Neutrophil (primary cell): ENCODE results near the gene MLXIPL.

ENCODE experiments used
- H3K27ac ChIP-seq: fragments of 200-600 bp; sonication (generic); 2 replicates; pipeline ENCODE4 v1.5.1; 2016; ENCODE audit warnings: mild to moderate bottlenecking, moderate library complexity
- H3K27me3 ChIP-seq: fragments of 200-600 bp; sonication (generic); 2 replicates; pipeline ENCODE4 v1.6.0; 2016; ENCODE audit warnings: mild to moderate bottlenecking
- H3K36me3 ChIP-seq: fragments of 200-600 bp; sonication (generic); 2 replicates; pipeline ENCODE4 v1.5.1; 2017
- H3K4me1 ChIP-seq, 2 experiments: fragments of 200-600 bp in 1 of 2; sonication (generic) in 1 of 2; 1 replicate in 1 of 2; 2 replicates in 1 of 2; pipeline versions ENCODE4 v1.5.1 to v1.6.1; 2013 to 2016; ENCODE audit warnings: low read depth in 1 of 2, low read length in 1 of 2, mild to moderate bottlenecking in 1 of 2, moderate library complexity in 1 of 2; ENCODE audit not compliant: control insufficient read depth in 1 of 2, insufficient read depth in 1 of 2
- H3K4me3 ChIP-seq, 2 experiments: fragments of 200-600 bp in 1 of 2; sonication (generic) in 1 of 2; 1 replicate in 1 of 2; 2 replicates in 1 of 2; pipeline ENCODE4 v1.5.1; 2013 to 2016; ENCODE audit warnings: low read depth in 1 of 2, low read length in 1 of 2, mild to moderate bottlenecking in 1 of 2, moderate library complexity in 1 of 2
- H3K9me3 ChIP-seq: fragments of 200-600 bp; sonication (generic); 2 replicates; pipeline ENCODE4 v1.5.1; 2016
- CTCF ChIP-seq: fragments of 200-600 bp; sonication (generic); IDR thresholded peaks from 2 replicates; pipeline ENCODE4 v1.5.1; 2016; ENCODE audit warnings: antibody characterized with exemption

The MLXIPL gene

DNA sequence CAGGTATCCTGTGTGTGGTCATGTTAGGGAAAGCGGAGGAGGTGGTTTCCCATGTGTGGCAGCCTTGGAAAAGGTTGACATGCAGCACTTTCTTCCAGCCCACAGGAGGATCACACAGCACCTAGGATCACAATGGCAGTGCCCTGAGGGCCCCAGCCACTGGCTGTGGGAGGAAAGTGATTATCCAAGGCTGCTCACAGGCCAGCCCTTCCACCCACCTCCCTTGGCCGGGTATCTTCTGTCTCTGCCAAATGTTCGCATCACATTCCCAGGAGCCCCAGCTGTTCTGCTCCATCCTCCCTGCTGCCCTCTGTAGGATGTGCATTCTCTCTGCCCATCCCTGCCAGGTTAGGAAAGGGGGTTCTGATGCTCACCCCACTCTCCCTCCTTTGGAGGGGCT is 2.5 kb upstream of the MLXIPL start:
- Histone ChIP-seq H3K36me3 (no peaks in the 10 kb centered on the region), H3K4me1 (peaks cover 3 to 18% of the 10 kb centered on the region in 2 experiments), H3K9me3 (no peaks in the 10 kb centered on the region), H3K27ac (no peak overlapping the region), H3K27me3 (peaks cover 95% of the 10 kb centered on the region), H3K4me3 (no peak overlapping the region)
- TF ChIP-seq CTCF = no peak

DNA sequence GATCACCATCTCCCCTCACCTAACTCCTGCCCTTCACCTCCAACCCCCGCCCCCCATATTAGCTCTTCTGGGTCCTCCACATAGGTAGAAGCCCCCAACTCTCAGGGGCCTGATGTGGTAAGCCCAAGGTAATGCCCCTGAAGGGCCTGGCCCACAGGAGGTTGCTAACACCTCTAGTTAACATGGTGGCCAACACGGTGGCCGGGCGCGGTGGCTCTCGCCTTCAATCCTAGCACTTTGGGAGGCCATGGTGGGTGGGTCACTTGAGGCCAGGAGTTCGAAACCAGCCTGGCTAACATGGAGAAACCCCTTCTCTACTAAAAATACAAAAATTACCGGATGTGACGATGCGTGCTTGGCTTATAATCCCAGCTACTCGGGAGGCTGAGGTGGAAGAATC is 954 bp upstream of the MLXIPL start:
- H3K4me3 ChIP-seq = no peak overlapping the region
- no peaks in the 10 kb centered on the region for H3K36me3 ChIP-seq
- no peak for TF ChIP-seq CTCF
- no peaks in the 10 kb centered on the region for H3K9me3 ChIP-seq
- no peak overlapping the region for H3K27ac ChIP-seq
- peaks cover 95% of the 10 kb centered on the region for H3K27me3 ChIP-seq
- peaks cover 3 to 18% of the 10 kb centered on the region in 2 experiments for H3K4me1 ChIP-seq

GRCh38 chr7:73624669-73625001 is 313 bp upstream of the MLXIPL start:
- peaks cover 100% of the 10 kb centered on the region for H3K27me3 ChIP-seq
- no peak for TF ChIP-seq CTCF
- H3K4me1 ChIP-seq = peaks cover 3 to 18% of the 10 kb centered on the region in 2 experiments
- H3K36me3 ChIP-seq = no peaks in the 10 kb centered on the region
- H3K9me3 ChIP-seq = no peaks in the 10 kb centered on the region
- H3K4me3 ChIP-seq = peak overlapping the region in 1 of 2 experiments; percentile 53
- H3K27ac ChIP-seq = no peak overlapping the region

- H3K27ac ChIP-seq = no peak overlapping the region
- peaks cover 3 to 18% of the 10 kb centered on the region in 2 experiments for H3K4me1 ChIP-seq
- H3K9me3 ChIP-seq = no peaks in the 10 kb centered on the region
- H3K4me3 ChIP-seq = no peak overlapping the region
- TF ChIP-seq CTCF = no peak
- no peaks in the 10 kb centered on the region for H3K36me3 ChIP-seq
- H3K27me3 ChIP-seq = peaks cover 100% of the 10 kb centered on the region
These were observed 1.2 kb downstream of the MLXIPL start for GRCh38 chr7:73622909-73623797.

GRCh38 chr7:73622527-73622908 is 1.8 kb downstream of the MLXIPL start:
- no peak for TF ChIP-seq CTCF
- no peak overlapping the region for H3K27ac ChIP-seq
- peaks cover 3 to 18% of the 10 kb centered on the region in 2 experiments for H3K4me1 ChIP-seq
- H3K27me3 ChIP-seq = peaks cover 100% of the 10 kb centered on the region
- H3K9me3 ChIP-seq = no peaks in the 10 kb centered on the region
- no peak overlapping the region for H3K4me3 ChIP-seq
- no peaks in the 10 kb centered on the region for H3K36me3 ChIP-seq
